H9 (cell line): ENCODE results near the gene EPAS1. TPM values are rescaled to one million over a fixed set of nuclear protein-coding genes. Genes with fewer than 3 reads are reported as not detected.

Source experiments
- DNase-seq: peaks from one replicate; pipeline ENCODE4 v3.0.0-alpha.2; 2017
- H2AFZ ChIP-seq: one replicate; pipeline ENCODE4 v1.6.1; 2013; ENCODE audit warnings: mild to moderate bottlenecking, low read length, control low read depth, moderate library complexity
- H2AK5ac ChIP-seq: 2 replicates; pipeline ENCODE4 v1.6.1; 2013; ENCODE audit warnings: low read length, control low read depth, mixed read lengths; ENCODE audit not compliant: insufficient read length
- H2BK120ac ChIP-seq: one replicate; pipeline ENCODE4 v1.6.1; 2013; ENCODE audit warnings: low read depth, mild to moderate bottlenecking, low read length, control low read depth, inconsistent platforms; ENCODE audit not compliant: poor library complexity, severe bottlenecking
- H2BK12ac ChIP-seq: 2 replicates; pipeline ENCODE4 v1.6.1; 2013; ENCODE audit warnings: low read length, control low read depth, mixed read lengths, low read depth; ENCODE audit not compliant: insufficient read length
- H2BK15ac ChIP-seq: 2 replicates; pipeline ENCODE4 v1.6.1; 2013; ENCODE audit warnings: low read depth, low read length, control low read depth
- H2BK20ac ChIP-seq: one replicate; pipeline ENCODE4 v1.6.1; 2013; ENCODE audit warnings: low read depth, mild to moderate bottlenecking, low read length, control low read depth, inconsistent platforms; ENCODE audit not compliant: poor library complexity, severe bottlenecking
- H2BK5ac ChIP-seq: 2 replicates; pipeline ENCODE4 v1.6.1; 2013; ENCODE audit warnings: low read length, control low read depth, mixed read lengths; ENCODE audit not compliant: insufficient read length
- H3K14ac ChIP-seq: 2 replicates; pipeline ENCODE4 v1.6.1; 2013; ENCODE audit warnings: low read length, control low read depth; ENCODE audit not compliant: insufficient read depth
- H3K18ac ChIP-seq: 2 replicates; pipeline ENCODE4 v1.6.1; 2013; ENCODE audit warnings: low read depth, mild to moderate bottlenecking, mixed read lengths, low read length, control low read depth; ENCODE audit not compliant: insufficient read length
- H3K23ac ChIP-seq: 2 replicates; pipeline ENCODE4 v1.6.1; 2013; ENCODE audit warnings: low read length, control low read depth, mixed read lengths, low read depth; ENCODE audit not compliant: insufficient read length
- H3K23me2 ChIP-seq: 2 replicates; pipeline ENCODE4 v1.6.1; 2013; ENCODE audit warnings: low read depth, mild to moderate bottlenecking, mixed read lengths, low read length, control low read depth; ENCODE audit not compliant: insufficient read length, poor library complexity, severe bottlenecking
- H3K27ac ChIP-seq: 2 replicates; pipeline ENCODE4 v1.5.1; 2013; ENCODE audit warnings: low read length, control low read depth, mixed read lengths, low read depth; ENCODE audit not compliant: insufficient read length
- H3K27me3 ChIP-seq: 2 replicates; pipeline ENCODE4 v1.6.1; 2013; ENCODE audit warnings: low read length, control low read depth, inconsistent platforms; ENCODE audit not compliant: insufficient read depth
- H3K4ac ChIP-seq: 2 replicates; pipeline ENCODE4 v1.6.1; 2013; ENCODE audit warnings: low read depth, mild to moderate bottlenecking, control low read depth, inconsistent platforms, low read length, moderate library complexity
- H3K4me1 ChIP-seq: 2 replicates; pipeline ENCODE4 v1.6.1; 2013; ENCODE audit warnings: low read length, control low read depth, inconsistent platforms; ENCODE audit not compliant: insufficient read depth
- H3K4me2 ChIP-seq: 2 replicates; pipeline ENCODE4 v1.6.1; 2013; ENCODE audit warnings: low read length, control low read depth, mixed read lengths; ENCODE audit not compliant: insufficient read length, insufficient read depth
- H3K56ac ChIP-seq: 2 replicates; pipeline ENCODE4 v1.6.1; 2013; ENCODE audit warnings: low read depth, mild to moderate bottlenecking, mixed read lengths, low read length, control low read depth; ENCODE audit not compliant: insufficient read length
- H3K79me1 ChIP-seq: 2 replicates; pipeline ENCODE4 v1.6.1; 2013; ENCODE audit warnings: low read depth, mild to moderate bottlenecking, moderate library complexity, low read length, control low read depth, inconsistent platforms; ENCODE audit not compliant: insufficient read depth, poor library complexity, severe bottlenecking
- H3K79me2 ChIP-seq: 2 replicates; pipeline ENCODE4 v1.6.1; 2013; ENCODE audit warnings: low read length, control low read depth, inconsistent platforms; ENCODE audit not compliant: insufficient read depth
- H3K9ac ChIP-seq: 2 replicates; pipeline ENCODE4 v1.6.1; 2013; ENCODE audit warnings: low read length, control low read depth, mixed read lengths; ENCODE audit not compliant: insufficient read length; ENCODE audit errors: extremely low read depth
- H3K9me3 ChIP-seq: one replicate; pipeline ENCODE4 v1.6.1; 2013; ENCODE audit warnings: low read depth, low read length, inconsistent platforms; ENCODE audit not compliant: control insufficient read depth
- H3T11ph ChIP-seq: one replicate; pipeline ENCODE4 v1.6.1; 2013; ENCODE audit warnings: mild to moderate bottlenecking, low read length, control low read depth, inconsistent platforms
- H4K20me1 ChIP-seq: one replicate; pipeline ENCODE4 v1.6.1; 2013; ENCODE audit not compliant: control insufficient read depth, insufficient read length, insufficient read depth
- H4K5ac ChIP-seq: 2 replicates; pipeline ENCODE4 v1.6.1; 2013; ENCODE audit warnings: low read depth, mild to moderate bottlenecking, mixed read lengths, low read length, control low read depth; ENCODE audit not compliant: insufficient read length
- H4K8ac ChIP-seq: replicated peaks from 2 replicates; pipeline ENCODE4 v1.6.1; 2013; ENCODE audit warnings: low read length, control low read depth, mixed read lengths, low read depth; ENCODE audit not compliant: insufficient read length
- H4K91ac ChIP-seq: 2 replicates; pipeline ENCODE4 v1.6.1; 2013; ENCODE audit warnings: low read depth, mild to moderate bottlenecking, moderate library complexity, mixed read lengths, low read length, control low read depth; ENCODE audit not compliant: insufficient read length
- H3K27ac Mint-ChIP-seq, 3 experiments: 2 replicates in 2 of 3; 3 replicates in 1 of 3; pipeline ENCODE4 v1.8.0; 2020 to 2021; ENCODE audit warnings: mixed read lengths in 3 of 3, mild to moderate bottlenecking in 1 of 3, moderate library complexity in 1 of 3
- H3K27me3 Mint-ChIP-seq: 2 replicates; pipeline ENCODE4 v1.8.0; 2021; ENCODE audit warnings: low read depth, mild to moderate bottlenecking, moderate library complexity, mixed read lengths
- H3K36me3 Mint-ChIP-seq, 3 experiments: 2 replicates in 2 of 3; 3 replicates in 1 of 3; pipeline ENCODE4 v1.8.0; 2020 to 2021; ENCODE audit warnings: low read depth in 3 of 3, mixed read lengths in 3 of 3; ENCODE audit not compliant: insufficient read depth in 1 of 3
- H3K4me1 Mint-ChIP-seq, 2 experiments: 2 replicates each; pipeline ENCODE4 v1.8.0; 2020; ENCODE audit warnings: mixed read lengths in 2 of 2
- H3K4me3 Mint-ChIP-seq, 2 experiments: 2 replicates in 1 of 2; 3 replicates in 1 of 2; pipeline ENCODE4 v1.8.0; 2020 to 2021; ENCODE audit warnings: mild to moderate bottlenecking in 2 of 2, mixed read lengths in 2 of 2, moderate library complexity in 1 of 2
- H3K9me3 Mint-ChIP-seq, 2 experiments: 2 replicates in 1 of 2; 3 replicates in 1 of 2; pipeline ENCODE4 v1.8.0; 2020; ENCODE audit warnings: mild to moderate bottlenecking in 2 of 2, mixed read lengths in 2 of 2, moderate library complexity in 1 of 2
- WGBS: extraction: QIAGEN DNeasy Blood & Tissue Kit; methylation state at CpG from one replicate; pipeline ENCODE4 v1.1.7; 2013; ENCODE audit warnings: missing lambda C conversion rate, low lambda C conversion rate, mixed read lengths; ENCODE audit not compliant: insufficient read length; ENCODE audit errors: extremely low coverage; 5-methylcytosine and 5-hydroxymethylcytosine counted together
- total RNA-seq: library from RNA; stranded (reverse); gene quantifications from 2 replicates; pipeline ENCODE4 v1.2.1, GENCODE V29; 2021
- TF ChIP-seq, protein P1 (sequence below): fragments of 200-600 bp; sonication (generic); conservative IDR thresholded peaks from 3 replicates; pipeline ENCODE4 v1.8.0; 2021; ENCODE audit warnings: antibody characterized with exemption, mild to moderate bottlenecking

EPAS1 gene
- total RNA-seq, 1 experiment from 2014 or later: 1.1 TPM

GRCh38 chr2:46381263-46381849 lies 84.1 kb downstream of the EPAS1 start:
- no peaks in the 10 kb centered on the region for H3K4me1 Mint-ChIP-seq
- H3K27me3 ChIP-seq: no peaks in the 10 kb centered on the region
- H2AFZ ChIP-seq: no peak overlapping the region
- no peak overlapping the region for H3K4me2 ChIP-seq
- H3K4me1 ChIP-seq: no peaks in the 10 kb centered on the region
- no peak overlapping the region for H3K27ac ChIP-seq
- no peaks in the 10 kb centered on the region for H3K36me3 Mint-ChIP-seq
- no peaks in the 10 kb centered on the region for H3K9me3 Mint-ChIP-seq
- H4K20me1 ChIP-seq: no peaks in the 10 kb centered on the region
- no peaks in the 10 kb centered on the region for H3K27me3 Mint-ChIP-seq
- H4K91ac ChIP-seq: no peak overlapping the region
- TF ChIP-seq, protein P1, sequence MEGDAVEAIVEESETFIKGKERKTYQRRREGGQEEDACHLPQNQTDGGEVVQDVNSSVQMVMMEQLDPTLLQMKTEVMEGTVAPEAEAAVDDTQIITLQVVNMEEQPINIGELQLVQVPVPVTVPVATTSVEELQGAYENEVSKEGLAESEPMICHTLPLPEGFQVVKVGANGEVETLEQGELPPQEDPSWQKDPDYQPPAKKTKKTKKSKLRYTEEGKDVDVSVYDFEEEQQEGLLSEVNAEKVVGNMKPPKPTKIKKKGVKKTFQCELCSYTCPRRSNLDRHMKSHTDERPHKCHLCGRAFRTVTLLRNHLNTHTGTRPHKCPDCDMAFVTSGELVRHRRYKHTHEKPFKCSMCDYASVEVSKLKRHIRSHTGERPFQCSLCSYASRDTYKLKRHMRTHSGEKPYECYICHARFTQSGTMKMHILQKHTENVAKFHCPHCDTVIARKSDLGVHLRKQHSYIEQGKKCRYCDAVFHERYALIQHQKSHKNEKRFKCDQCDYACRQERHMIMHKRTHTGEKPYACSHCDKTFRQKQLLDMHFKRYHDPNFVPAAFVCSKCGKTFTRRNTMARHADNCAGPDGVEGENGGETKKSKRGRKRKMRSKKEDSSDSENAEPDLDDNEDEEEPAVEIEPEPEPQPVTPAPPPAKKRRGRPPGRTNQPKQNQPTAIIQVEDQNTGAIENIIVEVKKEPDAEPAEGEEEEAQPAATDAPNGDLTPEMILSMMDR: no peak
- H2BK5ac ChIP-seq: no peak overlapping the region
- H3K79me2 ChIP-seq: no peaks in the 10 kb centered on the region
- no peak overlapping the region for H3K56ac ChIP-seq
- H2BK120ac ChIP-seq: no peak overlapping the region
- no peaks in the 10 kb centered on the region for H3K9me3 ChIP-seq
- no peak overlapping the region for H3K23ac ChIP-seq
- WGBS: no CpG with 5 or more reads among the region's 8 CpGs
- H3K9ac ChIP-seq: no peak overlapping the region
- H2BK15ac ChIP-seq: no peak overlapping the region
- no peak overlapping the region for H3K18ac ChIP-seq
- H4K5ac ChIP-seq: no peak overlapping the region
- no peak overlapping the region for H4K8ac ChIP-seq
- no peaks in the 10 kb centered on the region for H3K23me2 ChIP-seq
- no peak overlapping the region for H2BK12ac ChIP-seq
- H3T11ph ChIP-seq: no peak overlapping the region
- no peak overlapping the region for H2AK5ac ChIP-seq
- H3K14ac ChIP-seq: no peak overlapping the region
- no peak overlapping the region for H3K4me3 Mint-ChIP-seq
- H3K4ac ChIP-seq: no peak overlapping the region
- DNase-seq: peak; percentile 19
- H2BK20ac ChIP-seq: no peak overlapping the region
- H3K79me1 ChIP-seq: no peaks in the 10 kb centered on the region
- no peak overlapping the region for H3K27ac Mint-ChIP-seq
